COLO668 (cell line): ENCODE measurements around the gene REXO4.
A peak's percentile ranks its signal among the peaks of the same experiment; 100 is the strongest.
"Not testable (repeated sequence)": the region's sequence is repeated elsewhere in the genome, so short reads cannot be mapped to it uniquely, and the experiment has no call there.

Experiments
- DNase-seq: peaks from one replicate; lab custom pipeline; 2025; ENCODE audit not compliant: unreplicated experiment; lab: John Stamatoyannopoulos, UW

REXO4 gene

DNA sequence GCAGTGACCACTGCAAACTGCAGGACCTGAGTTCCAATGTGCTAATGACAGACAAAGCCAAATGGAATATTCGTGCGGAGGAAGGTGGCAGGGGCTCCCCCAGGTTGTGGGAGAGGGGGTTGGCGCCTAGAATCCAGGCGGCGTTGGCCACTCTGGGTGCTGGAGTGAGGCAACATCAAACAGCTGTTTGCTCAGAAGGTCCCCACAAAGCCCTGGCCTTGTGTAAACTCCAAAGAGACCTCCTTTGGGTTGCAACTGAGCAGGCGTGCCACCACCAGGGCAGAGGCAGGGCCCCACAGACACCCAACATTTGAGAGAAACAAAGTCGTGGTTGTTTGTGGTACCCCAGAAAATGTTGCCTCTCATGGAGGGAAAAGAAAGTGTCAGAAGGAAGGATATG, 27.1 kb downstream of the REXO4 start:
- DNase-seq = no peak

GRCh38 chr9:133389562-133389961, 28.2 kb downstream of the REXO4 start:
- DNase-seq = no peak

DNA sequence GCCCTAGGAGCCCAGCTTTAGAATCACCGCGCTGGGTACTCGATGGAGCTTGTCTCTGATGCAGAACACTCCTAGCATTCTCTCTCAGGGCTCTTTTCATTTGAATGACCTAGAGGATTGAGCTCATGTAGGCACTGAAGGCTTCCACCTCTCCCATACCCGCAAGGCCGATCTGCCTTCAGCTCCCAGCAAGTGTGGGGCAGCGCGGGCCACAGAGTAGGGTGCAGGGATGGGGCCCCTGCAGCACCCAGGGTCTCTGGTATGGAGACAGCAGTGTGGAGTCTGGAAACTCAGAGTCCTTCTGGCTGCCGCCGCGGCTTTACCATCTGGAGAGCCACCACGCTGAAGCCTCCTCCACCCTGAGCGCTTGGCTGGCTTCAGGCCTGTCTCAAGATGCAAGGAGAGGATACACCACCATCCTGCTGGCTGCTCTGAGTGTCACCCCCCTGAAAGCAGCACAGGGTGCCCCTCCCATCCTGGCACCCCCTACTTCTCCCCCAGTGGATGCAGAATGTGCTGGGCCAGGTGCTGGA, 28.7 kb downstream of the REXO4 start:
- no peak for DNase-seq

- no peak for DNase-seq
Measured at GRCh38 chr9:133387680-133388079, 30.1 kb downstream of the REXO4 start.

DNA sequence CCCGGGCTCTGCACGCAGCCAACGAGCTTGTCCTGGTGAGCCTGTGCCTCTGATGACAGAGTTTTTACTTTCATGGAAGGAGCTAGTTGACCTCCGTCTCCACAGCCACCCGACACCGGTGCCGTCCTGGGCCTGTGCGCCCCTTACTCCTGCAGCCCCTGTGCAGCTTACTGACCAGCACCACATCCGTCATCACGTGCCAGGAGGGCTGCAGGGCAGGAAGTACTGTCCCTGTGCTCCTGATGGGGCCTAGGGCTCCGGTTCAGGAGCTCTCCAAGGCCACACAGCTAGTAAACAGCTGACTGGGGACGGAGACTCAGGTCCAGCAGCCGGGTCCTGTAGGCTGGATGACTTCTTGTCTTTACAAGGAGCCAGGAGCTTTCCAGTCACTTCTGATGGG, 31.5 kb downstream of the REXO4 start:
- DNase-seq = no peak

DNA sequence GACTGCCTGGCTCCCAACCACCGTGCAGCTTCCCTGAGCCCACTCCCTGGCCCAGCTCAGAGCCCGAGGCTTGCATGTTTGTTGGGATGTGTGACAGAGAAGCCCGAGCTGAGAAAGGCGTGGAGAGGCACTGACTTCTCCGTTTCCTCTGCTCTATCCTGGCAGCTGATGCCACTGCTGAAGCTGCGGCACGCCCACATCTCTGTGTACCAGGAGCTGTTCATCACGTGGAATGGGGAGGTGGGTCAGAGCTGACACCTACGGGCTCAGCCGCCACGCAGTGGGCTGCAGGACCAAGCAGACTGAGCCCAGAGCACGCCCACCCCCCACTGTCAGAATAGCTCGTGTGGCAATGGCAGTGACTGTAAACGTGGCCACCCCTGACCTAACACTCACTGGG, 32.4 kb downstream of the REXO4 start:
- DNase-seq = no peak

DNA sequence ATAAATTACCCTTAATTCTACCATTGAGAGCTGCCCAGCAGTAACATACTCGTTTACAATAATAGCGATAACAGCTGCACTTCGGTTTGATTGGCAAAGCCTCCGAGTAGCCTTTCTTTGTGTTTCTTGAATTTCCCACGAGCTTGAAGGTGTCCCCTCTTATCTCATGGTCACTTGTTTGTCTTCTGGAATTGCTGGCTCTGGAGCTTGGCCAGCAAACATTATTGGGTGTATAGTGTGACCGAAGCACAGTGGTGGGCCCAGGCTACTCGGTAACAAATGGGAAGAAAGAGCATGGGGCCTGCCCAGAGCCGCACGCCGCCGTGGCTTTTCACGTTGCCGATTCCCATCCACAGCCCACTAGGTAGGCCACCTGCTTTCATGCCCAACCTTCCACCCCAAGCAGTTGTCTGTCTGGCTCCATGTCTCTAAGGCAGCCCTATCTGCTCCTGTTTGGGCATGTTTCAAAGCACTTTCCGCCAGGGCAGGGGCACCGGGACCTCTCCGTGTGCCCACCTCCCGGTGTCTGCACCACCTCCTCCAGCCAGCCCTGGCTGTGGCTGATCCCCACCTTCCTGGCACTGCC, 33.0 kb downstream of the REXO4 start:
- no peak for DNase-seq

- DNase-seq = no peak
Measured at GRCh38 chr9:133383438-133383837, 34.4 kb downstream of the REXO4 start.

DNA sequence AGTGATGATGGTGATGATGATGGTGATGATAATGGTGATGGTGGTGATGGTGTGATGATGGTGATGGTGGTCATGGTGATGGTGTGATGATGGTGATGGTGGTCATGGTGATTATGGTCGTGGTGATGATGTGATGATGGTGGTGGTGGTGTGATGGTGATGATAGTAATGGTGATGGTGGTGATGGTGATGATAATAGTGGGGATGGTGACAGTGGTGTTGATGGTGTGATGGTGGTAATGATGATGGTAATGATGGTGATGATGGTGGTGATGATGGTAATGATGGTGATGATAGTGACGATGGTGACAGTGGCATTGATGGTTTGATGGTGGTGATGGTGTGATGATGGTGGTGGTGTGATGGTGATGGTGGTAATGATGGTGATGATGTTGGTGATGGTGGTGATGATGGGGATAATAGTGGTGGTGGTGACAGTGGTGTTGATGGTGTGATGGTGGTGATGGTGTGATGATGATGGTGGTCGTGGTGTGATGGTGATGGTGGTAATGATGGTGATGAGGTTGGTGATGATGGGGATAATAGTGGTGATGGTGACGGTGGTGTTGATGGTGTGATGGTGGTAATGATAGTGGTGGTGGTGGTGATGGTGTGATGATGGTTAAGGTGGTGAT, 35.2 kb downstream of the REXO4 start:
- no peak for DNase-seq

DNA sequence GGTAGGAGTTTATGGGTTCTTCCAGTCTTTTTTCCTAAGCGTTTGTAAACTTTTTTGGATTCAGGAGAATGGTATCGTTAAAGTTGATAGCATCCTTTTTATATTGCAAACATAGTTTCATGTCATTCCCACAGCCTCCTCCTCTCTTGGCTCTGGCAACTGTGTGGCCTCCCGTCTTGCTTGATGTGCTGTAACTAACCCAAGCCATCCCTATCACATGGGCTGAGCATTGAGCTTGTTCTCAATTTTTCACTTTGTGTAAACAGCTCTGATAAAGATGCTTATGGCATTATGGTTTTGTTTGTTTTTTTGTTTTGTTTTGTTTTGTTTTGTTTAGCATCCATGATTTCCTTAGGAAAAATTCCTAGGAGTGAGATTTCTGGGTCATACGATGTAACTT, 37.1 kb downstream of the REXO4 start:
- DNase-seq = no peak

- DNase-seq = no peak
Measured at GRCh38 chr9:133379153-133380086, 38.4 kb downstream of the REXO4 start.

GRCh38 chr9:133378408-133378962, 39.3 kb downstream of the REXO4 start:
- DNase-seq = peak; percentile 48

DNA sequence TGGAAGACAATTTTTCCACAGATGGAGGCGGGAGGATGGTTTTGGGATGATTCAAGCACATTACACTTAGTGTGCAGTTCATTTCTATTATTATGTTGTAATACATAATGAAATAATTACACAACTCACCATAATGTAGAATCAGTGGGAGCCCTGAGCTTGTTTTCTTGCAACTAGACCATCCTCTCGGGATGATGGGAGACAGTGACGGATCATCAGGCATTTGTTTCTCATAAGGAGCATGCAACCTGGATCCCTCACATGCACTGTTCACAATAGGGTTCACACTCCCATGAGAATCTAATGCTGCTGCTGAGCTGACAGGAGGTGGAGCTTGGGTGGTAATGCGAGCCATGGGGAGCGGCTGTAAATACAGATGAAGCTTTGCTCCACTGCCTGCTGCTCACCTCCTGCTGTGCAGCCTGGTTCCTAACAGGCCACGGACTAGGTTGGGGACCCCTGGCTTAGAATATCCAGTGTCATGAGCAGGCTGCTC, 40.0 kb downstream of the REXO4 start:
- peak; percentile 73 for DNase-seq

DNA sequence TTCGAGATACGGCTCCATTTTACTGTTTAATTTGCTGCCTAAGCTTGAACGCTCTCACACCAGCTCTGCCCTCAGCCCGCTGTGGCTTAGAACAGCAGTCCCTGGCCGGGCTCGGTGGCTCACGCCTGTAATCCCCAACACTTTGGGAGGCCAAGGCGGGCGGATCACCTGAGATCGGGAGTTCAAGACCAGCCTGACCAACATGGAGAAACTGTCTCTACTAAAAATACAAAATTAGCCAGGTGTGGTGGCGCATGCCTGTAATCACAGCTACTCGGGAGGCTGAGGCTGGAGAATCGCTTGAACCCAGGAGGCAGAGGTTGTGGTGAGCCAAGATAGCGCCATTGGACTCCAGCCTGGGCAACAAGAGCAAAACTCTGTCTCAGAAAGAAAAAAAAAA, 40.5 kb downstream of the REXO4 start:
- DNase-seq = not testable (repeated sequence)

- DNase-seq = peak; percentile 98
Measured at GRCh38 chr9:133375724-133376654, 41.8 kb downstream of the REXO4 start, which contains the start of the genes STKLD1 and SURF4. Gene STKLD1 (plus strand): TSS chr9:133376366. CDS start chr9:133376474, 108 bp downstream. Gene SURF4 (minus strand): TSS chr9:133376060. CDS start chr9:133375969, 91 bp downstream.

- peak; percentile 52 for DNase-seq
Measured at GRCh38 chr9:133375116-133375723, 42.6 kb downstream of the REXO4 start.

DNA sequence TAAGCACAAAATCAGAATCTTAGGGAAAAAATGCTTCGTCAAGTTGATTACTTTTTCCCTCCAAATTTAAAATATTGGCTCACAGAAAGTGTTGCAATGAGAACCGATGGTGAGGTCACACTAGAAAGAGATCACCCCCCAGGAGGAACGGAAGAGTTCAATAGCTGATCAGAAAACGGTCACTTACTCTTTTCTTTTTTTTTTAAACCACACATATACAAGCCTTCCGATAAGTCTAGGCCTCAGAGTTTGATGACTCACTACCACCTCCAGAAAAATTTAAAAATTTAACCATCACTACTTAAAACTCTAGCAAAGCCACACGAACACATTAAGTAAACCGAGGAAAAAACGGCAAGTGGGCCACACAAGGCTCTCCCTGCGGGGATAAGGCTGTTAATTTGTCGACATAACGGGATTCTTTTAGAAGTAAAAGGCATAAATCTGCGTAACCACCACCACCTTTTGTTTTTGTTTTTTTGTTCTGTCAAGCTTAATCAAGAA, 43.1 kb downstream of the REXO4 start:
- no peak for DNase-seq

- no peak for DNase-seq
Measured at GRCh38 chr9:133372144-133372543, 45.7 kb downstream of the REXO4 start.

DNA sequence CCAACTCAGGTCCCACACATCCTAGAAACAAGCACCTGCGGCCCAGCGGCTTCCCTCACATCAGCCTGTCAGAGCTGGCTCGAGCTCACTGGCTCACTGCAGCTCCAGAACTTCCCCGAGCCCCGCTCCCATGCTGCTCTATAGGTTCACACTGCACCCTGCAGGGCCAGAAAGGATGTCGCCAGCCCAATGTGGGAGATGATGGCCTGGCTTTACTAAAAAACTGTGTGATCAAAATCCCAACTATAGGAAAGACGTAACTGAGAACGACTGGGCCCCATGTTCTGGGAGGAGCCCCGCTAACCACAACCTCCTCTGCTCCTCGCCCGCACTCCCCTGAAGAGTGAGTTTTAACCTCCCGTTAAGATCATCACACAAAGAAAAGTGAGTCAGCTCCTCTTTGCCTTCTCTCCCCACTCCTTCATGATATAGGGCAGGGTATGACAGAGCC, 46.5 kb downstream of the REXO4 start:
- no peak for DNase-seq
